Coronary artery (tissue), 2 donors: ENCODE results near the gene CHRM4.

ENCODE experiments used
- DNase-seq: peaks from one replicate; pipeline ENCODE4 v3.0.0-alpha.2; 2017; ENCODE audit warnings: low spot score
- H3K27ac ChIP-seq, 2 donors: fragments of 200-600 bp; sonication (generic); one replicate each; pipeline ENCODE4 v1.5.1; 2016 to 2019
- H3K4me3 ChIP-seq: fragments of 200-600 bp; sonication (generic); 2 replicates; pipeline ENCODE4 v1.5.1; 2016; ENCODE audit warnings: mild to moderate bottlenecking, moderate library complexity
- CTCF ChIP-seq: fragments of 200-600 bp; sonication (generic); IDR thresholded peaks from one replicate; pipeline ENCODE4 v1.5.1; 2019; ENCODE audit warnings: antibody characterized with exemption

The CHRM4 gene

GRCh38 chr11:46386674-46387073, 4.9 kb downstream of the CHRM4 start:
- Histone ChIP-seq H3K4me3 (no peak overlapping the region), H3K27ac (no peak overlapping the region)
- no peak for TF ChIP-seq CTCF
- no peak for DNase-seq

GRCh38 chr11:46386005-46386578, 5.5 kb downstream of the CHRM4 start:
- DNase-seq: no peak
- Histone ChIP-seq H3K27ac (no peak overlapping the region), H3K4me3 (no peak overlapping the region)
- no peak for TF ChIP-seq CTCF

GRCh38 chr11:46385169-46386004, 6.2 kb downstream of the CHRM4 start:
- TF ChIP-seq CTCF: no peak
- no peak for DNase-seq
- no peak overlapping the region for H3K4me3 ChIP-seq
- no peak overlapping the region for H3K27ac ChIP-seq

- Histone ChIP-seq H3K4me3 (no peak overlapping the region), H3K27ac (no peak overlapping the region)
- TF ChIP-seq CTCF: no peak
- DNase-seq: no peak
Measured at GRCh38 chr11:46383974-46384701, 7.4 kb downstream of the CHRM4 start.

- DNase-seq: no peak
- H3K4me3 ChIP-seq: no peak overlapping the region
- no peak for TF ChIP-seq CTCF
- no peak overlapping the region for H3K27ac ChIP-seq
Measured at GRCh38 chr11:46383404-46383758, 8.2 kb downstream of the CHRM4 start.

- no peak for DNase-seq
- no peak for TF ChIP-seq CTCF
- H3K27ac ChIP-seq: no peak overlapping the region
- peak overlapping the region; percentile 80 for H3K4me3 ChIP-seq
Measured at GRCh38 chr11:46382646-46383403, 8.8 kb downstream of the CHRM4 start.
